Stimulated activated CD8-positive, alpha-beta memory T cell treated with anti-CD3 and anti-CD28 coated beads, Interleukin-2, amount 100 ng/mL, for 1 hour (primary cell): ENCODE measurements around the gene ARHGAP12.
"Not testable (repeated sequence)": the region's sequence is repeated elsewhere in the genome, so short reads cannot be mapped to it uniquely, and the experiment has no call there.

Source experiments
- DNase-seq, 2 donors: peaks; one replicate each; pipeline ENCODE4 v3.0.0-alpha.2; 2020; ENCODE audit warnings: low read depth in 2 of 2

ARHGAP12 gene, protein sequence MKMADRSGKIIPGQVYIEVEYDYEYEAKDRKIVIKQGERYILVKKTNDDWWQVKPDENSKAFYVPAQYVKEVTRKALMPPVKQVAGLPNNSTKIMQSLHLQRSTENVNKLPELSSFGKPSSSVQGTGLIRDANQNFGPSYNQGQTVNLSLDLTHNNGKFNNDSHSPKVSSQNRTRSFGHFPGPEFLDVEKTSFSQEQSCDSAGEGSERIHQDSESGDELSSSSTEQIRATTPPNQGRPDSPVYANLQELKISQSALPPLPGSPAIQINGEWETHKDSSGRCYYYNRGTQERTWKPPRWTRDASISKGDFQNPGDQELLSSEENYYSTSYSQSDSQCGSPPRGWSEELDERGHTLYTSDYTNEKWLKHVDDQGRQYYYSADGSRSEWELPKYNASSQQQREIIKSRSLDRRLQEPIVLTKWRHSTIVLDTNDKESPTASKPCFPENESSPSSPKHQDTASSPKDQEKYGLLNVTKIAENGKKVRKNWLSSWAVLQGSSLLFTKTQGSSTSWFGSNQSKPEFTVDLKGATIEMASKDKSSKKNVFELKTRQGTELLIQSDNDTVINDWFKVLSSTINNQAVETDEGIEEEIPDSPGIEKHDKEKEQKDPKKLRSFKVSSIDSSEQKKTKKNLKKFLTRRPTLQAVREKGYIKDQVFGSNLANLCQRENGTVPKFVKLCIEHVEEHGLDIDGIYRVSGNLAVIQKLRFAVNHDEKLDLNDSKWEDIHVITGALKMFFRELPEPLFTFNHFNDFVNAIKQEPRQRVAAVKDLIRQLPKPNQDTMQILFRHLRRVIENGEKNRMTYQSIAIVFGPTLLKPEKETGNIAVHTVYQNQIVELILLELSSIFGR

DNA sequence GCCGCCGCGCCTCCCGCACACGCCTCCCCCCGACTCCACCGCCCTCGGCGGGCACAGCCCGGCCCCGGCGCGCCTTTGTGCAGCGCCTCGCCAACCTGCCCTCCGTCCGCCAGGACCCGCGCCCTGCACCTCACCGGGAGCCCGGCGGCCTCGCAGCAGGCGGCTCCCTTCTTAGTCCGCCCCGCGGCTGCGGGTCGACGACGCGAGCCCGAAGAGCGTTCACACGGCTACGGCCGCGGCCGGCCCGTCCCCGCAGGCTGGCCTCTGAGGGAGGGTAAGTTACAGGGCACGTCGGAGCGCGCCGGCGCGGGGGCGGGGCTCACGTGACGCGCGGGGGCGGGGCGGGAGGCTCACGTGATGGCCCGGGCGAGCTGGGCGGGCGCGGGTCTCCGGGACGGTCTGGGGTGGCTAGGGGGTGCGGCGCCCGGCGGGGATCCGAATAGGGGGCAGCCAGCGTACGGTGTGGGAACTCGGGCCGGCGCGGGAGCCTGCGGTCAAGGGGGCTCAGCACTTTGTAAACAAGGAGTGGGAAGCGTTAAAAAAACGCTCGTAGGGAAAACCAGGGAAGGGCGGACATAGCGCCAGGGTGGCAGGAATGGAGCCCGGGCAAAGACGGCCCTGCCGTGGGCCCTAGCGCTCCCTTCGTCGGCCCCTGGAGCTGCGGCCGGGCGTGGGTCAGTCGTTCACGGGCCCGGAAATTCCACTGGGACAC lies at the start of gene ARHGAP12:
ARHGAP12 (minus strand) TSS at position 283 of the 712 bp plus-strand sequence. CDS start 19,976 bp downstream, outside the sequence.
- DNase-seq, result peak; percentile 77

GRCh38 chr10:31978156-31978483 lies 49.5 kb upstream of the ARHGAP12 start:
- DNase-seq, result no peak

- DNase-seq, result no peak
These were observed 49.0 kb upstream of the ARHGAP12 start for GRCh38 chr10:31977440-31978155.

- DNase-seq, result no peak
These were observed 46.6 kb upstream of the ARHGAP12 start for GRCh38 chr10:31975157-31975765.

DNA sequence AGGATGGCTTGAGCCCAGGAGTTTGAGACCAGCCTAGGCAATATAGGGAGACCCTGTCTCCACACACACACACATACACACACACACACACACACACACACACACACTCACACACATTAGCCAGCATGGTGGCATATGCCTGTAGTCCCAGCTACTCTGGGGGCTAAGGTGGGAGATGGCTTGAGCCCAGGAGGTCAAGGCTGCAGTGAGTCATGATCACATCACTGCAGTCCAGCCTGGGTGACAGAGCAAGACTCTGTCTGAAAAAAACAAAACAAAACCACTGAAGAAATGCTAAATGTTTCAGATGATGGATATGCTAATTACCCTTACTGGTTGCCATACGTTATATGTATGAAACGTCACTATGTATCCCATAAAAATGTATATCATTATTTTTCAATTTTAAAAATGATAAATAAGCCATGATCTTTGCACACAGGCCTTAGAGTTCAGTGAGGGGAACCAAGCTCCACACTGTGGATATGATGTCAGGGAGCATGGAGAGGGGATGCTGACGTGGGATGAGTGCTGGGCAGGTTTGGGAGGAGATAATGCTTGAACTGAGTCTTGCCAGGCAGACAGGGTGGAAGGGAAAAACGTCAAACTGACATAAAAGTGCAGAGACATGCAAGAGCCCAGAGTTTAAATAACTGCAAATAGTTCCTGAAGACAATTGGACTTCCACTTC lies 45.9 kb upstream of the ARHGAP12 start:
- no peak for DNase-seq

- no peak for DNase-seq
These were observed 43.9 kb upstream of the ARHGAP12 start for GRCh38 chr10:31972519-31973041.

- not testable (repeated sequence) for DNase-seq
These were observed 41.2 kb upstream of the ARHGAP12 start for GRCh38 chr10:31969847-31970246.

DNA sequence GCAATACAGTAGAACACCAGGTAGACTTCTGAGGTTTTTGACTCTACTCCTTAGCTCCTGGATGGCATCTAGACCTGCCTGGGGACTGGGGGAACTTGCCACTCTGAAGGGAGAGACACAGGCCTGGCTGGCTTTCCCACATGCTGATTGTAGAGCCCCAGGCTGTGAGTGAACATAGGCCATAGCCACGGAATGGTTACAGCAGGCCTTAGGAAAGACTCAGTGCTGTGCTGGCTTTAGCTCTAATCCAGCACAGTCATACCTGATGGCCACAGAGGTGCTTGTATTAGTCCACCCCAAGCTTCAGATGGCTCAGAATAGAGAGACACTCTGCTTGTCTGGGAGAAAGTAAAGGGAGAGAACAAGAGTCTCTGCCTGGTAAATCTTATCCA lies 35.0 kb upstream of the ARHGAP12 start:
- no peak for DNase-seq

DNA sequence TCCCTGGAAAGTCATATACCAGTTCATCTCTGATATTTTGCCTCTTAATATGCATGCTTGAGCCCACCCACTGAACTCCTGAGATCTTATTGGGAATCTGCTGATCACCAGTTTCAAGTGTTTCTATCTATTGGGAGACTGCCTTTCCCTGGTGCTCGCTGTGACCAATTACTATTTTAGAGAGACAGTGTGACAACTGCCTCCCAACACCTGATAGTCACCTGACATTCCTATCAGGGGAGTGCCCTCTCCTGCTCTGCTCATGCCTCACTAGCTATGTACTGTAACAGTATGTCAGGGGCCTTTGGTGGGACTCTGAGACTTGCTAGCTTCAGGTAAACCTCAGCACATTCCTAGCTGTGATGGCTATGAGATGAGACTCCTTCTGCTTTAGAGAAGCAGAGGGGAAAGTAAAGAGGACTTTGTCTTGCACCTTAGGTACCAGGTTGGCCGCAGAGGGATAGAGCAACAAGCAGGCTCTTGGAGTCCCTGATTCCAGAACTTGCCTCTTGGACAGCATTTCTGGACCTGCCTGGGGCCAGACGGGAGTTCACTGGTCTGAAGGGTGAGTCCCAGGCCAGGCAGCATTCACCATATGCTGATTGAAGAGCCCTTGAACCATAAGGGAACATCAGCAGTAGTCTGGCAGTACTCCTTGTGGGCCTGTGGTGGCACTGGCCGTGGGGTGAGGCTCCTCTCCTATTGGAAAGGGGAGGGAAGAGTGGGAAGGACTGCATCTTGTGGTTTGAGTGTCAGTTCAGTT lies 34.4 kb upstream of the ARHGAP12 start:
- no peak for DNase-seq

DNA sequence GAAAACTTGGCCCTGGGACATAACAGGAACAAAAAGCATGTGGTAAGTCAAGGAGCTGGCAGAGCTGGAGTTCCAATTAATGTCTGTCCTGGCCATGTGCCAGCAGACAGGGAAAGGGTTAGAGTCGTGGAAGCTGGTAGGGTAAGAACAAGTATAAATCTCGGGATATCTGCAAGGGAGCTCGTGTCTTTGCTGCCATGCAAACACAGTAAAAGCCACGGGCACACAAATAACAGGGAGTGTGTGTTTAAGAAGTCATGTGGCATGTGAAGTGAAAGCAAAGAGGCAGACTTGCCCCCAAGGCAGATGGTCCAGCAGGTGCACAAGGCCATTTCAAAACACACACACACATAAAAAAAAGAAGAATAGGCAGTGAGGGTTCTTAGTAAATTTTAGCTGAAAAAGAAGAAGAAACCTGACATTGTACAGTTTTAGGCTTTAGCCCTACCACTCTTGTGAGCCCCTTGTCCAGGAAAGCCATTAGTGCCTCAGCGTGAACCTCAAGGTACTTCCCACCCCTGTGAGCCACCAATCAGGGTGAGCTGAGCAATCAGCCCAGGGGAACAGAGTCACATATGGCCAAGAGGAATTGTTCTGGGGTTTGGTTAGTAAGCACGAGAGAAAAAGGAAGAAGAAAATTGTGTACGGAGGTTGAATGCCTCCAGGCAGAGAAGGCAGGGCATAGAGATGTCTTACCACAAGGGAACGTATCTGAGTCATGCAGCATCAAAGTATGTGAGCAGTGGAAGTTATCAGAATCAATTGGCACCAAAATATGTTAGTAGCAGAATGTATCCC lies 32.8 kb upstream of the ARHGAP12 start:
- no peak for DNase-seq

GRCh38 chr10:31959461-31960173 lies 31.0 kb upstream of the ARHGAP12 start:
- no peak for DNase-seq

DNA sequence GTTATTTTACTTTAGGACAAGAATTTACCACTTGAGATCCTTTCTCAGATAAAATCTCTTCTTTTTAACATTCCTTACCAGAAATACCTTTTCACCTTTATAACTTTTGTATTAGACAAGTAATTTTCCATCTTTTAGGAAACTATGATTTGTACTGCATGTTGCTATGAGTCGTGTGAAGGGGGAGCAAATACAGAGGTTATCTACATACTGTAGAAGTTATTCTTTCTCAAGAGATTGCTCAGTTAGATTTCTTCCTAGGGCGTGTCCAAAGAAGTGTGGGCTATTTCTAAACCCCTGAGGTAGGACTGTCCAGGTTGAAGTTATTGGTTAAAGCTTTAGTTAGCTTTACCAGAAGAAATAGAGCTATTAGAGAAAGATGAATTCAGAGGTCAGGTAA lies 30.2 kb upstream of the ARHGAP12 start:
- no peak for DNase-seq

- DNase-seq, result no peak
These were observed 27.7 kb upstream of the ARHGAP12 start for GRCh38 chr10:31956200-31956946.

- DNase-seq, result no peak
These were observed 26.0 kb upstream of the ARHGAP12 start for GRCh38 chr10:31954410-31955191.

DNA sequence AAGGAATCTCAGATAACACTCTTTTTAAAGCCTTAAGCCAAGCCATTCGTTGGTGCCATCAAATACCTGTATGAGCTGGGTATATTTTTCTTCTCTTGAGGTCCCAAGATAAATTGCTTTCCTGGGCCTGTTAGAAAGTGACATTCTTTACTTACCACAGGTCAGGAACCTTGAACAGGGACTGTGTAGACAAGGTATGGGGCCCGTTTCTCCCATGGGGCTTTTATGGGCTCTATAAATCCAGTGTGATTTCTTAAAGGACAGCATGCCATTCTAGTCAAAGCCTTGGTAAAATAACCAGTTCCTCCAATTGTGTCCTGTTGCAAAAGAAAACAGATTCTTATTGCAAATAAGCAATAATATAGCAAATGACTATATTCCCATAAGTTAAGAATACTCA lies 24.8 kb upstream of the ARHGAP12 start:
- DNase-seq, result no peak

- no peak for DNase-seq
These were observed 24.4 kb upstream of the ARHGAP12 start for GRCh38 chr10:31953080-31953479.

DNA sequence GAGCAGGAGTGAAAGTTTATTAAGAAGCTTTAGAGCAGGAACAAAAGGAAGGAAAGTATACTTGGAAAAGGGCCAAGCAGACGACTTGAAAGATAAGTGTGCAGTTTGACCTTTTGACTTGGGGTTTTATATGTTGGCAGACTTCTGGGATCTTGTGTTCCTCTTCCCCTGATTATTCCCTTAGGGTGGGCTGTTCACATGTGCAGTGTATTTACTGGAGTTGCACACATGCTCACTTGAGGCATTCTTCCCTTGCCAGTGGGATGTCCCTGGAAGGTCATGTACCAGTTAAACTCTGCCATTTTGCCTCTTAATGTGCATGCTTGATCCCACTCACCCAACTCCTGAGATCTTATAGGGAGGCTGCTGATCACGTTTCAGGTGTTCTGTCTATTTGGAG lies 23.4 kb upstream of the ARHGAP12 start:
- DNase-seq, result no peak
